ENCODE measurements around the gene PHLDB2.
A peak's percentile ranks its signal among the peaks of the same experiment; 100 is the strongest.

PHLDB2 gene

DNA sequence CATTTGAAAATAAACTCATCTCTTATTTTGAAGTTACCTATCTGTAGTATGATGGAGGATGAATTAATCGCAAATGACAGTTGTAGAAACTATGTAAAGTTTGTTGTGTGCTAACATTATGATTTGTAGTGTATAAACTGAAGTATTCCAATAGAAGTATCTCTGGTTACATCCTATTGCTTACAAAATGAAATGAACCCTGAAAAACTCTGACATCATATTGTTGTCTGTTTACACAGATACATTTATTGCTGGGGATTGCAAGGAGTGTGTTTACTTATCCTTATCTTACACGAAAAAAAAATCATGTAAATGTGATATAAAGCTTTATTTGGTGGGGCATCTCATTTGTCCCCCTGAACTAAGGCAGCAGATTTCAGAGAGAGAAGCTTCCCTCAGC lies 117.2 kb downstream of the PHLDB2 start:
- Histone ChIP-seq H3K4me1 (ENCODE audit: control insufficient read depth, insufficient read depth, low read length) (peaks cover 10% of the 10 kb centered on the region; the same call in 1 of the 2 replicates), H3K36me3 (ENCODE audit: control insufficient read depth, insufficient read depth, low read length) (0 out of 2 replicates have a peak, but pooled peaks cover 2% of the 10 kb centered on the region), H3K27ac (ENCODE audit: low read depth, low read length) (no peak overlapping the region), H3K9ac (ENCODE audit: low read depth, low read length) (no peak overlapping the region), H3K4me3 (ENCODE audit: low read depth, low read length) (no peak overlapping the region), H3K9me3 (ENCODE audit: control insufficient read depth, insufficient read depth, low read length) (no peaks in the 10 kb centered on the region), H3K27me3 (ENCODE audit: control insufficient read depth, insufficient read depth, low read length) (no peaks in the 10 kb centered on the region)

DNA sequence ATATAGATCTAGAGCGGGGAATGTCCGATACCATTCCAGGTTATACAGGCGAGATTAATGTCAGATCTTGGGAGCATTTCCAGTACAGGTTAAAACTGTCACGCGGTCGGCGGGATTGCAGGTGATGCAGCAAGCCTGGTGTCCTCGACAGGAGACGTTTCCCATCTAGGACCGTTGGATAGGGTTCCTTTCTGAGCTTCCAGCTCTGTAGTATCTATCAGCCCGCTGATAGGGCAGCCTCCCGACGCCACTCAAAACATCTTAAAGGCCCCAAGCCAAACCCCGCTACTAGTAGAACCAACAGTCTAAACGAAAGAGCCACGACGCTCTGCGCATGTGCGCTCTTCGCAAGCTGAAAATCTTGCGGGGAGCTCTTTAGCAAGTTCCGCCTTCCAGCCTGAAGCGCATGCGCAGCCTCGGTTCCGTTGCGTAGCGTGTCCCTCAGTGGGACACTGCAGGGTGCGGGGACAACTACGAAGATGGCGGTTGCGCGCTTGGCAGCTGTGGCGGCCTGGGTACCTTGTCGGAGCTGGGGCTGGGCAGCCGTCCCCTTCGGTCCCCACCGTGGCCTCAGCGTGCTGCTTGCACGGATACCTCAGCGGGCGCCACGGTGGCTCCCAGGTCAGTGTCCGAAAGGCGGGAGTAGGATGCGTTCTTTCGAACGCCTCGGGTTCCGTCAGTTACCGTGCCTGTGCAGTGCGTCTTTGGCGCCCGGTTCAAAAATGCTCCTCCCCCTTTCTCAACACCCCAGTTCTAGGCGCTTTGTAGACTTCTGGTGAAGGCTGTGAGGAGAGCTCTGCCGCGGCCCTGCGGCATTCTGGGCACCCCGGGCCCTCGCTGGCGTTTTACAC lies 119.7 kb downstream of the PHLDB2 start, which contains the start of gene ABHD10:
ABHD10 (plus strand) TSS at position 444 of the 851 bp plus-strand sequence; CDS start at position 480, 36 bp downstream.
- no peaks in the 10 kb centered on the region for H3K27me3 ChIP-seq (ENCODE audit: control insufficient read depth, insufficient read depth, low read length)
- H3K4me1 ChIP-seq (ENCODE audit: control insufficient read depth, insufficient read depth, low read length), result peaks cover 6% of the 10 kb centered on the region; the same call in 1 of the 2 replicates
- H3K9ac ChIP-seq (ENCODE audit: low read depth, low read length), result peak within 1 kb of the TSS; percentile 82
- H3K4me3 ChIP-seq (ENCODE audit: low read depth, low read length), result peak within 1 kb of the TSS; percentile 85
- peak within 1 kb of the TSS; percentile 36 for H3K27ac ChIP-seq (ENCODE audit: low read depth, low read length)
- H3K9me3 ChIP-seq (ENCODE audit: control insufficient read depth, insufficient read depth, low read length), result no peaks in the 10 kb centered on the region
- H3K36me3 ChIP-seq (ENCODE audit: control insufficient read depth, insufficient read depth, low read length), result peaks cover 6% of the 10 kb centered on the region; the same call in 1 of the 2 replicates

DNA sequence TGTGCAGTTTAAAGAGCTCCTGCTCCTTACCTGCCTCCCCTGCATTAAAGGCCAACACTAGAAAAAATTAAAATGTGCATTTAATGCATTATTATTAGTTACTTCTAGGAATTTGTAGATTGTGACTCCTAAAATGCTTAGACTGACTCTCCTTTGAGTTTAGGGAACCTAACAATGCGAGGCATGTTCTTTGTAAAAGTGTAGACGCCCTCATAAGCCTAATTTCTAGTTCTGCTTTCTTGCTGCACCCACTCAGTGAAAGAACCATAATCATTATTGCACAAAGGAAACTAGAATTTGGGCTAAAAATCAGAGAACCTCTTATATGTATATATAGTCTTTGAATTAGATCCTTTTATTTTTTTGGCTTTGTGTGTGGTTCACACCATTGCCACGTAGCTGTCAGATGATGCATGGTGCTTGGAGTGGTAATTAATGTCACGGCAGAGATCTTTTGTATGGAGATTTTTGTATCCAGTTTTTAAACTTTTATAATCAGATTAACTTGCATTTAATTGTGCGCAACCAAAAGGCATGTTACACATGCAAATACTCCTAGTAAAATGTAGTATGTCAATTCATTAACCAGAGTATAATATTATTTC lies 120.5 kb downstream of the PHLDB2 start:
- Histone ChIP-seq H3K4me1 (ENCODE audit: control insufficient read depth, insufficient read depth, low read length) (peaks cover 6% of the 10 kb centered on the region; the same call in 1 of the 2 replicates), H3K27ac (ENCODE audit: low read depth, low read length) (peak overlapping the region; percentile 36)

DNA sequence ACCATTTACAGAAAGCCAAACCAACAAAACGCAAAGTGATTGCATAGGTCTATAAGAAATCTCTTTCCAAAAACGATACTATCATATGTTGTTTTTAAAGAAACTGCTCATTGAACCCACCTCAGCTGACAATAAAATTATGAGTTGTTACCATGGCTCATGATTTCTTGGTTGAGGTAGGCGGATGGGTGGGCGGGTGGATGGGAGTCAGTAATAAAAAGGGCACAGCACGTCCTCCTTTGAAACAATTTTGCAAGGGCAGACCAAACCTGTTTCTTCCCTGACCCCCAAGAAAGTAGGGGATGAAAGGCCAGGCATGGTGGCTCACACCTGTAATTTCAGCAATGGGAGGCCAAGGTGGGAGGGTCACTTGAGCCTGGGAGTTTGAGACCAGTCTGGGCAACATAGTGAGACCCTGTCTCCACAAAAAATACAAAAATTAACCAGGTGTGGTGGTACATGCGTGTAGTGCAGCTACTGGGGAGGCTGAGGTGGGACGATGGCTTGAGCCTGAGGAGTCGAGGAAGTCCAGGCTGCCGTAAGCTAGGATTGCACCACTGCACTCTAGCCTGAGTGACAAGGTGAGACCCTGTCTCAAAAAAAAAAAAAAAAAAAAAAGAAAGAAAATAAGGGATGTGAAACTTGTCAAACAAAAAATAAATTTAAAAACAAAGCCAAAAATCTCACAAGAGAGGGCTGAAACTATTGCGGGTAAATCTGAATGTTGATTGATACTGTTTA lies 121.8 kb downstream of the PHLDB2 start:
- H3K4me3 ChIP-seq (ENCODE audit: low read depth, low read length), result no peak overlapping the region
- no peaks in the 10 kb centered on the region for H3K9me3 ChIP-seq (ENCODE audit: control insufficient read depth, insufficient read depth, low read length)
- no peak overlapping the region for H3K27ac ChIP-seq (ENCODE audit: low read depth, low read length)
- H3K36me3 ChIP-seq (ENCODE audit: control insufficient read depth, insufficient read depth, low read length), result peaks cover 4% of the 10 kb centered on the region; the same call in 1 of the 2 replicates
- H3K9ac ChIP-seq (ENCODE audit: low read depth, low read length), result no peak overlapping the region
- H3K27me3 ChIP-seq (ENCODE audit: control insufficient read depth, insufficient read depth, low read length), result no peaks in the 10 kb centered on the region
- H3K4me1 ChIP-seq (ENCODE audit: control insufficient read depth, insufficient read depth, low read length), result peaks cover 6% of the 10 kb centered on the region; the same call in 1 of the 2 replicates

More for the DNA sequence above, 120.5 kb downstream of the PHLDB2 start:
- peaks cover 4% of the 10 kb centered on the region; the same call in 1 of the 2 replicates for H3K36me3 ChIP-seq (ENCODE audit: control insufficient read depth, insufficient read depth, low read length)
- peak overlapping the region; percentile 85 for H3K4me3 ChIP-seq (ENCODE audit: low read depth, low read length)
- H3K9me3 ChIP-seq (ENCODE audit: control insufficient read depth, insufficient read depth, low read length), result no peaks in the 10 kb centered on the region
- peak overlapping the region; percentile 82 for H3K9ac ChIP-seq (ENCODE audit: low read depth, low read length)
- H3K27me3 ChIP-seq (ENCODE audit: control insufficient read depth, insufficient read depth, low read length), result no peaks in the 10 kb centered on the region

DNA sequence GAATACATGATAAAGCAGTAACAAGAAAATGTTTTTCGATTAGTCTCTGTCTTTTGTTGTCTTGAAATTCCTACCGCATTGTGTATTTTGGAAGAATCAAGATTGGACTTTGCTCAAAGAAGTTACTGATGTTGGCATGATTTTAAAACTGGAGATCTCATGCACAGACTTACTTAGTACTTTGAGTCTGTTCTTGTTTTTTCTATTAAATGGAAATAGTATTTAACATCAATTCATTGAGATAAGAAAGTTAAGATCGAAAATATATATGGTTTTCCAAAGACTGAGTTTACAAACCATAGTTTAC lies 122.3 kb downstream of the PHLDB2 start:
- no peak overlapping the region for H3K27ac ChIP-seq (ENCODE audit: low read depth, low read length)
- no peak overlapping the region for H3K9ac ChIP-seq (ENCODE audit: low read depth, low read length)
- H3K4me1 ChIP-seq (ENCODE audit: control insufficient read depth, insufficient read depth, low read length), result peaks cover 6% of the 10 kb centered on the region; the same call in 1 of the 2 replicates
- H3K27me3 ChIP-seq (ENCODE audit: control insufficient read depth, insufficient read depth, low read length), result no peaks in the 10 kb centered on the region
- peaks cover 4% of the 10 kb centered on the region; the same call in 1 of the 2 replicates for H3K36me3 ChIP-seq (ENCODE audit: control insufficient read depth, insufficient read depth, low read length)
- H3K9me3 ChIP-seq (ENCODE audit: control insufficient read depth, insufficient read depth, low read length), result no peaks in the 10 kb centered on the region
- no peak overlapping the region for H3K4me3 ChIP-seq (ENCODE audit: low read depth, low read length)

DNA sequence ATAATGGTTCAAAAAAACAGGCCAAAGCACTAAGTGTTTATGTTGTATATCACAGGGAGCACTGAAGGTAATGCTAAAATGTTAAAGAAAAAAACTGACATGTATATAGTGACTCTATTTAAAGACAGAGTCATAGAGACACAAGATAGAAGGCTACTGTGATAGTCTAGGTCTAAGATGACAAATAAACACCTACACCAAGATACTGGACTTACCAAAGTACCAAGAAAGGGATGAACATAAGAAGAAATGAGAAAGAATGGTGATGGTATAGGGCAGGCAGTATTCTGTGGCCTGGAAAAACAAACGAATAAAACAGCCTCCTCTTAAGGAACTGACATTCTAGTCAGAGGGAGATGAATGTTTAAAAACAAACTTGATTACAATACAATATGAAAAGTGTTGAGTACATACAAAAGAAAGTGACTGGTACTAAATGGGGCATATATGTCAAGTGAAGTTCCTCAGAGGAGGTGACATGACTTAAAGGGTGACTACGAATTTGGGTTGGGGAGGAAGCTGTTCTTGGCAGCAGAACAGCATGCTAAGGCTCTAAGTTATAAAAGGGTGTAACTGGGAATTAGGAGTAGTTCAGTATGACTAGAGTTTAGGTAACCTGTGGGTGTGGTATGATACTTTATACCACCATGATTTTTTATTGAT lies 125.7 kb downstream of the PHLDB2 start:
- Histone ChIP-seq H3K36me3 (ENCODE audit: control insufficient read depth, insufficient read depth, low read length) (peaks cover 31% of the 10 kb centered on the region), H3K9me3 (ENCODE audit: control insufficient read depth, insufficient read depth, low read length) (no peaks in the 10 kb centered on the region), H3K9ac (ENCODE audit: low read depth, low read length) (no peak overlapping the region), H3K4me1 (ENCODE audit: control insufficient read depth, insufficient read depth, low read length) (peaks cover 3% of the 10 kb centered on the region; the same call in 1 of the 2 replicates), H3K27me3 (ENCODE audit: control insufficient read depth, insufficient read depth, low read length) (no peaks in the 10 kb centered on the region), H3K27ac (ENCODE audit: low read depth, low read length) (no peak overlapping the region), H3K4me3 (ENCODE audit: low read depth, low read length) (no peak overlapping the region)

DNA sequence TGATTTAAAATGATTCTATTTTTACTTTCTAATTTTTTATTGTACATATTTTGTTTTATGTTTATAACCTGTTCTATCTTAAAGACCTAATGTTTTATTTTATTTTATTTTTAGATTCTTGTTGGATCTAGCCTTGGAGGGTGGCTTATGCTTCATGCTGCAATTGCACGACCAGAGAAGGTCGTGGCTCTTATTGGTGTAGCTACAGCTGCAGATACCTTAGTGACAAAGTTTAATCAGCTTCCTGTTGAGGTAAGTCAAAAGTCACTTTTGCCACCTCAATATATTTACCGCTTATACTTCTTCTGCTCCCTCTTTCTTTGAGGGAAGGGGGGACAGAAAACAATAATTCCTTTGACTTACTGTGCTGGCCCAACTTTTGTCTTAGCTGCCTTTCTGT lies 127.7 kb downstream of the PHLDB2 start:
- Histone ChIP-seq H3K36me3 (ENCODE audit: control insufficient read depth, insufficient read depth, low read length) (peaks cover 45% of the 10 kb centered on the region), H3K9me3 (ENCODE audit: control insufficient read depth, insufficient read depth, low read length) (no peaks in the 10 kb centered on the region), H3K4me1 (ENCODE audit: control insufficient read depth, insufficient read depth, low read length) (no peaks in the 10 kb centered on the region), H3K27me3 (ENCODE audit: control insufficient read depth, insufficient read depth, low read length) (no peaks in the 10 kb centered on the region), H3K4me3 (ENCODE audit: low read depth, low read length) (no peak overlapping the region), H3K27ac (ENCODE audit: low read depth, low read length) (no peak overlapping the region), H3K9ac (ENCODE audit: low read depth, low read length) (no peak overlapping the region)

DNA sequence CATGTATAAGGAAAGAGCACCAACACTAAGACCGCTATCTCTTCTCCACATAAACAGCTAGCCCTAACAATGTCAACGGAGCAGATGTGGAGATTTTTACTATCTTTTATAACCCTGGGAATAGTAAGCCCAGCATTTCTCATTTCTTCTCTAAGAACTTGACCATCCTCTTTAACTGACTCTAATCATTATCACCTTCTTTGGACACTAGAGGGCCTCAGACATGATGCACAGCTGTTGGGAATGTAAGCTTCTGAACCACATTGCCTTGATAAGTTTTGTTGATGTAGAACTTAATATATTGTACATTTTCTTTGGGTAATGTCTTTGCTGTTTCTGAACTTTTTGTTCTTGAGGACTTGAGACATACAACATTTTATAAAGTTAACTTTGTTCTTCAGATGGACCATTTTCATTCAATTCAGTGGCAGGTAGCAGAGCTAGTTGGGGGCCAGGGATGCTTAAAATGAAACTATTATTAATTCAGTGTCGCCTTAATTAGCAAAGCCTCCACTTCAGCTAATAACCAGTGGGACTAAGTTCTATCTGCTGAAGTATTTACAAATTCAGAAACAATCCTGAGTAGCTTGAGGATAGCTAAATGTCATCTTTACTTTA lies 130.1 kb downstream of the PHLDB2 start:
- H3K9ac ChIP-seq (ENCODE audit: low read depth, low read length), result no peak overlapping the region
- H3K9me3 ChIP-seq (ENCODE audit: control insufficient read depth, insufficient read depth, low read length), result no peaks in the 10 kb centered on the region
- H3K36me3 ChIP-seq (ENCODE audit: control insufficient read depth, insufficient read depth, low read length), result peaks cover 43% of the 10 kb centered on the region
- no peak overlapping the region for H3K27ac ChIP-seq (ENCODE audit: low read depth, low read length)
- H3K27me3 ChIP-seq (ENCODE audit: control insufficient read depth, insufficient read depth, low read length), result no peaks in the 10 kb centered on the region
- H3K4me1 ChIP-seq (ENCODE audit: control insufficient read depth, insufficient read depth, low read length), result peaks cover 5% of the 10 kb centered on the region; the same call in 1 of the 2 replicates
- H3K4me3 ChIP-seq (ENCODE audit: low read depth, low read length), result no peak overlapping the region

DNA sequence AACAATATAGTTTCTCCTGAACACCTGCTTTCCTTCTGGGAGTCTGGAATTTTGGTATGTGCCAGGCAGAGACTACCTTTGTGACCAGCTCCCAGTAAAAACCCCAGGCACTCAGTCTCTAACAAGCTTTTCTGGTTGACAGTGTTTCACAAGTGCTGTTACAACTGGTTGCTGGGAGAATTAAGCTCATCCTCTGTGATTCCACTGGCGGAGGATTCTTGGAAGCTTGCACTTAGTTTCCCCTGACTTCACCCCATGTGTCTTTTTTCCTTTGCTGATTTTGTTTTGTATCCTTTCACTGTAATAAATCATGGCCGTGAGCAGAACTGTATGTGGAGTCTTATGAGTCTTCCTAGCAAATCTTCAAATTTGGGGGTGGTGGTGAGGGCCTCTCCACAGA lies 134.0 kb downstream of the PHLDB2 start:
- no peak overlapping the region for H3K9ac ChIP-seq (ENCODE audit: low read depth, low read length)

More for the DNA sequence above, 134.0 kb downstream of the PHLDB2 start:
- H3K4me1 ChIP-seq (ENCODE audit: control insufficient read depth, insufficient read depth, low read length), result peaks cover 6% of the 10 kb centered on the region; the same call in 1 of the 2 replicates
- H3K27ac ChIP-seq (ENCODE audit: low read depth, low read length), result no peak overlapping the region
- peaks cover 29% of the 10 kb centered on the region for H3K36me3 ChIP-seq (ENCODE audit: control insufficient read depth, insufficient read depth, low read length)
- no peaks in the 10 kb centered on the region for H3K9me3 ChIP-seq (ENCODE audit: control insufficient read depth, insufficient read depth, low read length)
- no peaks in the 10 kb centered on the region; the same call in 1 of the 2 replicates for H3K27me3 ChIP-seq (ENCODE audit: control insufficient read depth, insufficient read depth, low read length)
- H3K4me3 ChIP-seq (ENCODE audit: low read depth, low read length), result no peak overlapping the region

Data from HUES48 (cell line).